Measurements from ENCODE around the gene SLC16A3. TPM values are rescaled to one million over a fixed set of nuclear protein-coding genes. Genes with fewer than 3 reads are reported as not detected.

Gene SLC16A3
- total RNA-seq, 2 donors from 2014 or later, result 2.0 to 5.4 TPM

- intact Hi-C loops (cut with DNase I), result no loop called here
- H3K9me3 ChIP-seq, result no peaks in the 10 kb centered on the region
- TF ChIP-seq, protein P1, sequence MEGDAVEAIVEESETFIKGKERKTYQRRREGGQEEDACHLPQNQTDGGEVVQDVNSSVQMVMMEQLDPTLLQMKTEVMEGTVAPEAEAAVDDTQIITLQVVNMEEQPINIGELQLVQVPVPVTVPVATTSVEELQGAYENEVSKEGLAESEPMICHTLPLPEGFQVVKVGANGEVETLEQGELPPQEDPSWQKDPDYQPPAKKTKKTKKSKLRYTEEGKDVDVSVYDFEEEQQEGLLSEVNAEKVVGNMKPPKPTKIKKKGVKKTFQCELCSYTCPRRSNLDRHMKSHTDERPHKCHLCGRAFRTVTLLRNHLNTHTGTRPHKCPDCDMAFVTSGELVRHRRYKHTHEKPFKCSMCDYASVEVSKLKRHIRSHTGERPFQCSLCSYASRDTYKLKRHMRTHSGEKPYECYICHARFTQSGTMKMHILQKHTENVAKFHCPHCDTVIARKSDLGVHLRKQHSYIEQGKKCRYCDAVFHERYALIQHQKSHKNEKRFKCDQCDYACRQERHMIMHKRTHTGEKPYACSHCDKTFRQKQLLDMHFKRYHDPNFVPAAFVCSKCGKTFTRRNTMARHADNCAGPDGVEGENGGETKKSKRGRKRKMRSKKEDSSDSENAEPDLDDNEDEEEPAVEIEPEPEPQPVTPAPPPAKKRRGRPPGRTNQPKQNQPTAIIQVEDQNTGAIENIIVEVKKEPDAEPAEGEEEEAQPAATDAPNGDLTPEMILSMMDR (IDR thresholded peaks at IDR 0.05), result no peak
- no peak for TF ChIP-seq POLR2A (IDR thresholded peaks at IDR 0.05)
- H3K36me3 ChIP-seq (replicated peaks in 1 of 2; ENCODE audit: insufficient read depth in 1 of 2, low read depth in 2 of 2), result no peaks in the 10 kb centered on the region
- no peaks in the 10 kb centered on the region for H3K27me3 ChIP-seq
- 68 to 70% methylated on average over 10 of the region's 10 CpGs for WGBS, 2 donors
- ATAC-seq, result no peak
- H3K4me1 ChIP-seq, result peaks cover under 1% of the 10 kb centered on the region
- no peak overlapping the region for H3K27ac ChIP-seq
- peak in 1 of 4 donors; percentile 13 for DNase-seq
- no peak overlapping the region for H3K4me3 ChIP-seq
These were observed 6.0 kb upstream of the SLC16A3 start for GRCh38 chr17:82222816-82223215.

- ATAC-seq (no peak), DNase-seq (no peak)
- Histone ChIP-seq H3K9me3 (no peaks in the 10 kb centered on the region), H3K27me3 (peaks cover 0 to 6% of the 10 kb centered on the region in 2 donors), H3K36me3 (replicated peaks in 1 of 2; ENCODE audit: insufficient read depth in 1 of 2, low read depth in 2 of 2) (no peaks in the 10 kb centered on the region), H3K4me1 (no peaks in the 10 kb centered on the region), H3K27ac (no peak overlapping the region), H3K4me3 (no peak overlapping the region)
- 68 to 76% methylated on average over 5 of the region's 5 CpGs for WGBS, 2 donors
- intact Hi-C loops (cut with DNase I), result no loop called here
- TF ChIP-seq POLR2A (IDR thresholded peaks at IDR 0.05), result no peak
- TF ChIP-seq, protein P1 (IDR thresholded peaks at IDR 0.05), result no peak
These were observed 5.3 kb upstream of the SLC16A3 start for GRCh38 chr17:82223517-82223916.

GRCh38 chr17:82224666-82225065 is 4.2 kb upstream of the SLC16A3 start:
- DNase-seq (no peak), ATAC-seq (no peak)
- H3K36me3 ChIP-seq (replicated peaks in 1 of 2; ENCODE audit: insufficient read depth in 1 of 2, low read depth in 2 of 2), result no peaks in the 10 kb centered on the region
- no peak overlapping the region for H3K27ac ChIP-seq
- no peak overlapping the region for H3K4me3 ChIP-seq
- no peaks in the 10 kb centered on the region for H3K4me1 ChIP-seq
- 77 to 82% methylated on average over 8 of the region's 8 CpGs for WGBS, 2 donors
- intact Hi-C loops (cut with DNase I), result no loop called here
- H3K9me3 ChIP-seq, result no peaks in the 10 kb centered on the region
- TF ChIP-seq, protein P1 (IDR thresholded peaks at IDR 0.05), result no peak
- TF ChIP-seq POLR2A (IDR thresholded peaks at IDR 0.05), result no peak
- H3K27me3 ChIP-seq, result peaks cover 0 to 14% of the 10 kb centered on the region in 2 donors

- Histone ChIP-seq H3K27me3 (peaks cover 0 to 20% of the 10 kb centered on the region in 2 donors), H3K4me1 (peaks cover 6% of the 10 kb centered on the region), H3K36me3 (replicated peaks in 1 of 2; ENCODE audit: insufficient read depth in 1 of 2, low read depth in 2 of 2) (no peaks in the 10 kb centered on the region), H3K4me3 (no peak overlapping the region), H3K27ac (no peak overlapping the region), H3K9me3 (no peaks in the 10 kb centered on the region)
- WGBS, 2 donors, result 75 to 79% methylated on average over 9 to 24 of the region's 24 CpGs
- DNase-seq (no peak), ATAC-seq (no peak)
- TF ChIP-seq, protein P1 (IDR thresholded peaks at IDR 0.05), result no peak
- TF ChIP-seq POLR2A (IDR thresholded peaks at IDR 0.05), result no peak
- intact Hi-C loops (cut with DNase I), result no loop called here
These were observed 3.3 kb upstream of the SLC16A3 start for GRCh38 chr17:82225368-82226029.

Data from body of pancreas (tissue), 4 donors.